Astrocyte of the hippocampus (primary cell): ENCODE results near the gene MMEL1.
"Not testable (repeated sequence)": the region's sequence is repeated elsewhere in the genome, so short reads cannot be mapped to it uniquely, and the experiment has no call there.

ENCODE experiments used
- DNase-seq: peaks from one replicate; pipeline ENCODE4 v3.0.0; 2011; ENCODE audit warnings: low read depth, low spot score

MMEL1 gene, protein sequence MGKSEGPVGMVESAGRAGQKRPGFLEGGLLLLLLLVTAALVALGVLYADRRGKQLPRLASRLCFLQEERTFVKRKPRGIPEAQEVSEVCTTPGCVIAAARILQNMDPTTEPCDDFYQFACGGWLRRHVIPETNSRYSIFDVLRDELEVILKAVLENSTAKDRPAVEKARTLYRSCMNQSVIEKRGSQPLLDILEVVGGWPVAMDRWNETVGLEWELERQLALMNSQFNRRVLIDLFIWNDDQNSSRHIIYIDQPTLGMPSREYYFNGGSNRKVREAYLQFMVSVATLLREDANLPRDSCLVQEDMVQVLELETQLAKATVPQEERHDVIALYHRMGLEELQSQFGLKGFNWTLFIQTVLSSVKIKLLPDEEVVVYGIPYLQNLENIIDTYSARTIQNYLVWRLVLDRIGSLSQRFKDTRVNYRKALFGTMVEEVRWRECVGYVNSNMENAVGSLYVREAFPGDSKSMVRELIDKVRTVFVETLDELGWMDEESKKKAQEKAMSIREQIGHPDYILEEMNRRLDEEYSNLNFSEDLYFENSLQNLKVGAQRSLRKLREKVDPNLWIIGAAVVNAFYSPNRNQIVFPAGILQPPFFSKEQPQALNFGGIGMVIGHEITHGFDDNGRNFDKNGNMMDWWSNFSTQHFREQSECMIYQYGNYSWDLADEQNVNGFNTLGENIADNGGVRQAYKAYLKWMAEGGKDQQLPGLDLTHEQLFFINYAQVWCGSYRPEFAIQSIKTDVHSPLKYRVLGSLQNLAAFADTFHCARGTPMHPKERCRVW

DNA sequence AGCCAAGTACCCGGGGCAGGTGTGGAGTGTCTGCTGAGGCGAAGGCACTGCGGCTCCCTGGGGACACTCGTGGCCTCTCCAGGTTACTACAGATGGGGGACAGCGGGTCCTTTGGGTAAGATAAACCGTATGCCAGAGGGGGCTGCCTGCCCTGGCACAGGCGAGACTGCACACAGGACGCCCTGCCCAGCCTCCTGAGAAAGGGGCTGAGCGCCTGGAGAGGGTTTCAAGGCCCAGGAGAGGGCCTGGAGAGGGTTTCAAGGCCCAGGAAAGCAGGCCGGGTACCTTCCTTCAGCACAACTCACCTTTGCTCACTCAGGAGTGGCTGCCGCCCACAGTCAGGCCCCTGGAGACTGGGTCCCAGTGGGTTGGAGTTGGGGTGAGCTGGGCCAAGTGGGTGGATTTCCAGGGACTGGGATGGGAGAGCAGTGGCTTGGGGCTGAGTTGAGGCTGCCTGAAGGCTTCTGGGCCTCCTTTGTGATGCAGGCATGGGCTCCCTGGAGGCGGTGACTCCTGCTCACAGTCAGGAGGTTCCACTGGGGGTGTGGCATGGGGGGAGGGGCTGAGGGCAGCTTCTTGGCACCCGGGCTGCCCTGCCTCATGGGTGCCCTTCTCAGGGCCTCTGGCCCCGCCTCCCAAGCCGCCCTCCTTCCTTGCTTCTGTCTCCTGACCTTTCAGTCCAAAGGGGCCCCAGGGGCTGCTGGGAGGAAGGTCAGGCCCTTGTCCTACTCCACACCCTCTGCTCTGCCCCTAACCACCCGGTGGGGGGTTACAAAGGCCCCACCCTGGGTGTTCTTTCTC is at the start of gene MMEL1:
Gene MMEL1, minus strand, starts transcription at position 456 of the 801 bp plus-strand sequence. CDS start 3,532 bp downstream, outside the sequence.
- no peak for DNase-seq

DNA sequence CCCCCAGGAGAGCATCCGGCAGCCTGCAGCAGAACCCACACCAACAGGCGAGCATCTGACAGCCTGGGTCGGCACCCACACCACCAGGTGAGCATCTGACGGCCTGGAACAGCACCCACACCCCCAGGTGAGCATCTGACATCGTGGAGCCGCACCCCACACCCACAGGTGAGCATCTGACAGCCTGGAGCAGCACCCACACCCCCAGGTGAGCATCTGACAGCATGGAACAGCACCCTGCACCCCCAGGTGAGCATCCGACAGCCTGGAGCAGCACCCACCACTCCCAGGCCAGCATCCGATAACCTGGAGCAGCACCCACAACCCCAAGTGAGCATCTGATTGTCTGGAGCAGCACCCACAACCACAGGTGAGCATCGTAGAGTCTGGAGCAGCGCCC is 43.9 kb upstream of the MMEL1 start:
- DNase-seq = not testable (repeated sequence)

- not testable (repeated sequence) for DNase-seq
Measured at GRCh38 chr1:2671656-2672055, 38.8 kb upstream of the MMEL1 start.

- DNase-seq = not testable (repeated sequence)
Measured at GRCh38 chr1:2659806-2660205, 27.0 kb upstream of the MMEL1 start.

DNA sequence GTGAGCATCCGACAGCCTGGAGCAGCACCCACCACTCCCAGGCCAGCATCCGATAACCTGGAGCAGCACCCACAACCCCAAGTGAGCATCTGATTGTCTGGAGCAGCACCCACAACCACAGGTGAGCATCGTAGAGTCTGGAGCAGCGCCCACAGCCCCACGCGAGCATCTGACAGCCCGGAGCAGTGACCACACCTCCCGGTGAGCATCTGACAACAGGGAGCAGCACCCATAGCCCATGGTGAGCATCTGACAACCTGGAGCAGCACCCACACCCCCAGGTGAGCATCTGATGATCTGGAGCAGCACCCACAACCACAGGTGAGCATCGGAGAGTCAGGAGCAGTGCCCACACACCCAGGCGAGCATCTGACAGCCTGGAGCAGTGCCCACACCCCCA is 25.1 kb upstream of the MMEL1 start:
- not testable (repeated sequence) for DNase-seq

GRCh38 chr1:2657124-2657523 is 24.3 kb upstream of the MMEL1 start:
- peak; percentile 33 for DNase-seq

DNA sequence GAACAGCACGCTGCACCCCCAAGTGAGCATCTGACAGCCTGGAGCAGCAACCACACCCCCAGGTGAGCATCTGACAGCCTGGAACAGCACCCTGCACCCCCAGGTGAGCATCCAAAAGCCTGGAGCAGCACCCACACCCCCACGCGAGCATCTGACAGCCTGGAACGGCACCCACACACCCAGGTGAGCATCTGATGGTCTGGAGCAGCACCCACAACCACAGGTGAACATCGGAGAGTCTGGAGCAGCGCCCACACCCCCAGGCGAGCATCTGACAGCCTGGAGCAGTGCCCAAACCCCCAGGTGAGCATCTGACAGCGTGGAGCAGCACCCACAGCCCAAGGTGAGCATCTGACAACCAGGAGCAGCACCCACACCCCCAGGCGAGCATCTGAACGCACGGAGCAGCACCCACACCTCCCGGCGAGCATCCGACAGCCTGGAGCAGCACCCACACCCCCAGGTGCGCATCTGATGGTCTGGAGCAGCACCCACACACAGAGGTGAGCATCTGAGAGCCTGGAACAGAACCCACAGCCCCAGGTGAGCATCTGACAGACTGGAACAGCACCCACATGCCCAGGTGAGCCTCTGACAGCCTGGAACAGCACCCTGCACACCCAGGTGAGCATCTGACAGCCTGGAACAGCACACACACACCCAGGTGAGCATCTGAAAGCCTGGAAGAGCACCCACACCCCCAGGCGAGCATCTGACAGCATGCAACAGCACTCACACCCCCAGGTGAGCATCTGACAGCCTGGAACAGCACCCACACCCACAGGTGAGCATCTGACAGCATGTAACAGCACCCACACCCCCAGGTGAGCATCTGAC is 23.0 kb upstream of the MMEL1 start:
- not testable (repeated sequence) for DNase-seq

DNA sequence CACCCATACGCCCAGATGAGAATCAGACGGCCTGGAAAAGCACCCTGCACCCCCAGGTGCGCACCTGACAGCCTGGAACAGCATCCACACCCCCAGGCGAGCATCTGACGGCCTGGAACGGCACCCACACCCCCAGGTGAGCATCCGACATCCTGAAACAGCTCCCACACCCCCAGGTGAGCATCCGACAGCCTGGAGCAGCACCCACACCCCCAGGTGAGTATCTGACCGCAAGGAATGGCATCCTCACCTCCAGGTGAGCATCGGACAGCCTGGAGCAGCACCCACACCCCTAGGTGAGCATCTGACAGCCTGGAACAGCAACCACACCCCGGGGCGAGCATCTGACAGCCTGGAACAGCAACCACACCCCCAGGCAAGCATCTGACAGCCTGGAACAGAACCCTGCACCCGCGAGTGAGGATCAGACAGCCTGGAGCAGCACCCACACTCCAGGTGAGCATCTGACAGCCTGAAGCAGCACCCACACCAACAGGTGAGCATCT is 21.7 kb upstream of the MMEL1 start:
- not testable (repeated sequence) for DNase-seq

DNA sequence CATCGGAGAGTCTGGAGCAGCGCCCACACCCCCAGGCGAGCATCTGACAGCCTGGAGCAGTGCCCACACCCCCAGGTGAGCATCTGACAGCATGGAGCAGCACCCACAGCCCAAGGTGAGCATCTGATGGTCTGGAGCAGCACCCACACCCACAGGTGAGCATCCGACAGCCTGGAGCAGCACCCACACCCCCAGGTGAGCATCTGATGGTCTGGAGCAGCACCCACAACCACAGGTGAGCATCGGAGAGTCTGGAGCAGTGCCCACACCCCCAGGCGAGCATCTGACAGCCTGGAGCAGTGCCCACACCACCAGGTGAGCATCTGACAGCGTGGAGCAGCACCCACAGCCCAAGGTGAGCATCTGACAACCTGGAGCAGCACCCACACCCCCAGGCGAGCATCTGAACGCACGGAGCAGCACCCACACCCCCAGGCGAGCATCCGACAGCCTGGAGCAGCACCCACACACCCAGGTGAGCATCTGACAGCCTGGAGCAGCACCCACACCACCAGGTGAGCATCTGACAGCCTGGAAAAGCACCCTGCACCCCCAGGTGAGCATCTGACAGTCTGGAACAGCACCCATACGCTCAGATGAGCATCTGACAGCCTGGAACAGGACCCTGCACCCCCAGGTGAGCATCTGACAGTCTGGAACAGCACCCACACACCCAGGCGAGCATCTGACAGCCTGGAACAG is 21.1 kb upstream of the MMEL1 start:
- DNase-seq = not testable (repeated sequence)

GRCh38 chr1:2652926-2653571 is 20.2 kb upstream of the MMEL1 start:
- DNase-seq = not testable (repeated sequence)

DNA sequence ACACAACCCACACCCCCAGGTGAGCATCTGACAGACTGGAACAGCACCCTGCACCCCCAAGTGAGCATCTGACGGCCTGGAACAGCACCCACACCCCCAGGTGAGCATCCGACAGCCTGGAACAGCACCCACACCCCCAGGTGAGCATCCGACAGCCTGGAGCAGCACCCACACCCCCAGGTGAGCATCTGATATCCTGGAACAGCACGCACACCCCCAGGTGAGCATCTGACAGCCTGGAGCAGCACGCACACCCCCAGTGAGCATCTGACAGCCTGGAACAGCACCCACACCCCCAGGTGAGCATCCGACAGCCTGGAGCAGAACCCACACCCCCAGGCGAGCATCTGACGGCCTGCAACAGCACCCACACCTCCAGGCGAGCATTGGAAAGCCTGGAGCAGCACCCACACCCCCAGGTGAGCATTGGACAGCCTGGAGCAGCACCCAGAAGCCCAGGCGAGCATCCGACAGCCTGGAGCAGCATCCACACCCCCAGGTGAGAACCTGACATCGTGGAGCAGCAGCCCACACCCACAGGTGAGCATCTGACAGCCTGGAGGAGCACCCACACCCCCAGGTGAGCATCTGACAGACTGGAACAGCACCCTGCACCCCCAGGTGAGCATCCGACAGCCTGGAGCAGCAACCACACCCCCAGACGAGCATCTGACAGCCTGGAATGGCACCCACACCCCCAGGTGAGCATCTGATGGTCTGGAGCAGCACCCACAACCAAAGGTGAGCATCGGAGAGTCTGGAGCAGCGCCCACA is 19.5 kb upstream of the MMEL1 start:
- not testable (repeated sequence) for DNase-seq

GRCh38 chr1:2650967-2651645 is 18.3 kb upstream of the MMEL1 start:
- DNase-seq = no peak

GRCh38 chr1:2646837-2647236 is 14.0 kb upstream of the MMEL1 start:
- no peak for DNase-seq

DNA sequence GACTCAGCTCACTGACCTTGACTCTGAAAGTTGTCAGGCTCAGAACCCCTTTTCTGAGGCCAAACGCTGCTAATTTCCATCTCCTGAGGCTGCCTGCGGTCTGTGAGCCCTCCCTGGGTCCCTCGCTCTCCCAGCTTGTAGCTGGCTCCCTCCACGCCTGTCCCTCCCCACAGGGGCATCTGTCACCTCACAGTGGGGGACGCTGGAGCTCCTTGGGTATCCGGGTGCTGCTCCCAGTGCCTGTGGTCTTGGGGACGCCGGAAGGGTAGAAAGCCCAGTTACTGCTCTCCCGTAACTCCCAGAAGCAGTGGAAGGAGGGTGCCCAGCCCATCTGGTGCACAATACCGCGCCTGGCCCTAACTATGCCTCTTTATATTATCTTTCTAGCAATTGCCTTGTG is 13.0 kb upstream of the MMEL1 start:
- DNase-seq = no peak

DNA sequence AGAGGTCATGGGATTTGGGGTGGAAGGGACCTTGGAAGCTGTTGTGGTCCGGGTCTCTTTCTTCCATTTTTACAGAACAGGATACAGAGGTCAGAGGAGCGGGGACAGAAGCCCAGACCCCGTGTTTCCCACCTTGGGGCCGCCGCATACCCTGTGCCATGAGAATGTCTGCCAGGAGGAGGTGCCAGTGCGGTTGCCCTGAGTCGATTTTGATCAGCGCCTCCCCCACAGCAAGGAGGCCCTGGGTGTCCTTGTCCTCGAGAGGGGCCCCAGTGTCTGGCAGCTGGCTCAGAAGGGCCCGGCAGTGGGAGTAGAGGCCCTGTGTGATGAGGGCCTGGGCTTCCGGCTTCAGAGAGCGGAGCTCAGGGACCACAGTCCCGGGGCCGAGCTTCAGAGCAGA is 12.3 kb upstream of the MMEL1 start:
- no peak for DNase-seq

GRCh38 chr1:2644591-2645101 is 11.8 kb upstream of the MMEL1 start:
- DNase-seq = no peak

DNA sequence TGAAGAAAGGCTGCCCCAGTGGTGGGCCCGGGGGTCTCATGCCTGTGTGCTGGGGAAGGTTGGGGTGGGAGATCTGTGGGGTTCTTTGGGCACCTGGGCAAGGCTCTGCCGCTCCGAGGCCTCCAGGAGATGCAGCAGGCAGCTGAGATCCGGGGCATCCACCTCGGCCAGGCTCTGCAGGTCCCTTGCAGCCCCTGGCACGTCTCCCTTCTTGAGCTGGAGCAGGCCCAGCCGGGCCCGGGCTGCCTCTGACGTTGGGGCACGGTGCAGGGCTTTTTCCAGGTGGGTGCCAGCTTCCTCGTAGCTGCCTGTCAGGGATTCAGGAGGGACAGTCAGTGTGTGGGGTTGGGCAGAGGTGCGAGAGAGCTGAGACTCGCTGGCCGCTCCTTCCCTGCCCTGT is 11.4 kb upstream of the MMEL1 start:
- DNase-seq = no peak
